ENCODE results near the gene DDR2.
"Not testable (repeated sequence)": the region's sequence is repeated elsewhere in the genome, so short reads cannot be mapped to it uniquely, and the experiment has no call there.

DDR2 gene

DNA sequence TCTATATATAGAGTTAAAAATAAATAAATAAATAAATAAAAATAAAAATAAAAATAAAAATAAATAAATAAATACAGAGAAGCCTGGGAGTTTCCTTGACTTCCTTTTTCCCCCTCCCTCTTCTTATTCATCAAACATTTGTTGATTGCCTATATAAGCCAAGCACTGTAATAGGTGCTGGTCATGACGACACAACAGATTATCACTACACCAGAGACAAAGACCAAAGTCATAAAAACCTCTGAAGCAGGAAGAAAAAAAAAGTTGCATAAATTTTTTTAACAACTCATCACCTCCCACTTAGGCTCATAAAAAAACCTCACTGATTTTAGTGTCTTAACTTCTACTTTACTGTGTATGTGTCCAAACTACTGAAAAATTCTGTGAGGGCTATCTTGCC lies 95.2 kb downstream of the DDR2 start:
- not testable (repeated sequence) for DNase-seq

- DNase-seq, result no peak
Measured at GRCh38 chr1:162728573-162728972, 96.3 kb downstream of the DDR2 start.

GRCh38 chr1:162729195-162729774 lies 97.0 kb downstream of the DDR2 start:
- DNase-seq, result not testable (repeated sequence)

DNA sequence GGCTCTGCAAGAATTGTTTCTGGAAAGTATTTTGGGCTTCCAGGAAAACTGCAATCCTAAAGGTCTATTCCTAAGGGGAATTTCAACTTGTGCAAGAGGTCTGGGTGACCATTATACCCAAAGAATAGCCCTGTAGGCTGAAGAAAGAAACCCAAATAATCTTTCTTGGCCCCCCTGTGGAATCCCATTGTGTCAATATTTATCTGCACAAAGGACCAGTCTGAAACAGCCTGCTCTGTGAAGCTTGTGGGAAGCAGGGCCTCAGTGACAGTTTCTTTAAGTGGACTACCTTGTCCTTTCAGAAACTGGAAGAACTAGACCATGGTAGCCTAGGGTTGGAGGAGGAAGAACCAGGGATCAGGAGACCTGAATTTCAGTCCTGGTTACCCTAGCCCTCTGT lies 99.8 kb downstream of the DDR2 start:
- DNase-seq, result no peak

- no peak for DNase-seq
Measured at GRCh38 chr1:162732566-162733335, 100.5 kb downstream of the DDR2 start.

DNA sequence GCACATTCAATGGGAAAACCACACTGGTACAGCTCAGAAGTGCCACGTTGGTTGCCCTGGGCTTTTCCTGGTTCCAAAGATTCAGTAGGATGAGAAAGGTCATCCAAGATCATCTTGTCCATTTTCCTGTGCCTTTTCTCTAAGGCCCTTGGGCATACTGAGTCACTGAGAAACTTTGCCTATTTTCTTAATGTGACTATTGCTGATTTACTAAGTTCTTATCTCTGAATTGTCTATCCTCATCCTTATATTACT lies 101.0 kb downstream of the DDR2 start:
- DNase-seq, result no peak

DNA sequence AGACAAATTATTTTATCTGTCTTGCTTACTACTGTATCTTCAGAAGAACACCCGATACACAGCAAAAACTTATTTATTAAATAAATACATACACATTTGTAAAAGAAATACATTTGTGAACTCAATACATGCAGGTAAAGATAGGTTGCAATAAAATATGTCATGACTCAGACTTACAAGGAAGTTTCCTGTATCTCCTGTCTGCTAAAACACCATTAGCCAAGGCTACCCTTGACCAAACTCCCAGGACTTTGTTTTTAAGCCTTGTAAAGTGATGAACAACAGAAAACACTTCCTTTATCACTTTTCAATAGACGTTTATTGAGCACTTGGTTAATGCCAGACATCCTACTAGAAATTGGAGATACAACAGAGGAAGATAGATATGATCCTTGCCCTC lies 101.8 kb downstream of the DDR2 start:
- no peak for DNase-seq

DNA sequence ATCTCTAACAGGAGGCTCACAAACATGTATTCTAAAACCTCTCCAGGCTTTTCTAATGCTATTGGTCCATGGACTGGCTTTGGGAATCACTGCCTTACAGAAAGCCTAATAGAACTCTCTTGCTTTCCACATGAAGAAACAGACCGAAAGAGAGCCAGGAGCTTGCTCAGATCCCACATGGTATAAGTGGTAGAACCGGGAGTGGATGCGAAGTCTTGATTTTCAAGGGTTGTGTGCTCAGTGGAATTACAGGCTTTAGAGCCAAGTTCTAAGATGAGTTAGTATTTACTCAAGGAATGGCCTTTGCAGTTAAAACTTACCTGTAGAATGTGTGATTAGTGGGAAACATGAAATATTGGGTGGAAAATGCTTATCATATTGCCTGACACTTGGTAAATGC lies 103.9 kb downstream of the DDR2 start:
- no peak for DNase-seq

DNA sequence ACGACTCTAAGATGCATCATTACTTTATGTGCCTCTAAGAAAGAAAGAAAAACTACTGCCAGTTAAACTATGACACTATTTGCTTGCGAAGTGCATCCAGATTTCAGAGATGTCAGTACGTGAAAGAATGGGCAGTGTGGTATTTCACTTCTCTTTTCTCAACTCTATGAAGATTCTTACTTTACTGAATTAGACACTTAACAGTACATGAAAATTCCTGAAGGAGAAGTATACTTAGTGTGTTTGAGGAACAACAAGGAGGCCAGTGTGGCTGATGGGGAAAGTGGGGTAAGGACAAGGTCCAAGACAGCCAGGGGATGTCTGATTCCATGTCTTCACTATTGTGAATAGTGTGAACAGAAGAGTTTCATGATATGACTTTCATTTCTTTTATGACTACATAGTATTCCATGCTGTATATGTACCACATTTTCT lies 104.4 kb downstream of the DDR2 start:
- DNase-seq, result no peak

GRCh38 chr1:162740755-162741154 lies 108.5 kb downstream of the DDR2 start:
- no peak for DNase-seq

- no peak for DNase-seq
Measured at GRCh38 chr1:162741574-162741973, 109.3 kb downstream of the DDR2 start.

GRCh38 chr1:162746264-162746942 lies 114.1 kb downstream of the DDR2 start:
- not testable (repeated sequence) for DNase-seq

DNA sequence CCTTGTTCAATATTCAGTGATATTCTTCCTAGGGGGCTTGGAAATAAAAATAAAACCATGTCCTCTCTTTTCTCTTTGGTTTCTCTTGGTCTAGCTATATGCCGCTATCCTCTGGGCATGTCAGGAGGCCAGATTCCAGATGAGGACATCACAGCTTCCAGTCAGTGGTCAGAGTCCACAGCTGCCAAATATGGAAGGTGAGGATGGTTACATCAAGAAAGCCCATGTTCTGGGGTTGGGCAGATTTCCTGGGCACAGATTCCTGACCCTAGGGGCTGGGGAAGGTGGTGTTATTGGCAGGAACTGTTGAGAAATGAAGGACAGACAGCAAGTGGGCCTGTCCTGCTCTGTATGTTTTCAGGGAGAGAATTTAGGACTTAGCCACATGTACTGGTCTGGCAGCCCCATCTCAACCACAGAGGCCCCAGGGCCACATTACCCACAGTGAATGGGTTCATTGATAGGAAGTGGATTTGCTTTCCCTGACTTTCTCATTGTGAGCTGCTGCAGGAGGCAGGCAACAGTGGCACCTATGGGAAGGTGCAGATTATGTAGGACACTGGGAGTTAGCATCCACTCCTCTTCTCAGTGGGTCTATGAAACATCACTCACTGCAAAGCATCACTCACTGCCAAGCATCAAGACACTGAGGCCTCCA lies 120.9 kb downstream of the DDR2 start:
- no peak for DNase-seq

GRCh38 chr1:162753998-162754585 lies 121.8 kb downstream of the DDR2 start:
- DNase-seq, result no peak

- no peak for DNase-seq
Measured at GRCh38 chr1:162755306-162755705, 123.0 kb downstream of the DDR2 start.

GRCh38 chr1:162756523-162756922 lies 124.3 kb downstream of the DDR2 start:
- DNase-seq, result no peak

DNA sequence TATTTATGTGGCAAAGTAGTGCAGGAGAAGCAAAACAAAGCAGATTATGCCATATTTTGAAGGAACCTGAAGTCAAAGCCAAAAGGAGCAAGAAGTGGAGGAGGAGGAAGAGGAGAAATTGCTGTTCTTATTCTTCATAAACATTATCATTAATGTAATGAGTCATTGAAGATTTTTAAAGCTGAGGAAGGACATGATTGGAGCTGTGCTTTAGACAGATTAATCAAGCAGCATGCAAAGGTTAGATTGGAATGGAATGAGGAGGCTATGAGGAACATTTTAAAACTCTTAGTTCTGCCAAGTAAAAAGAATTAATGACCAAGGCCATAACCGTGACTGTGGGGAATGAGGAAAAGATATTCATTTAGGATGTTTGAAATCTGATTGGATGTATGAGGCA lies 125.2 kb downstream of the DDR2 start:
- DNase-seq, result no peak

DNA sequence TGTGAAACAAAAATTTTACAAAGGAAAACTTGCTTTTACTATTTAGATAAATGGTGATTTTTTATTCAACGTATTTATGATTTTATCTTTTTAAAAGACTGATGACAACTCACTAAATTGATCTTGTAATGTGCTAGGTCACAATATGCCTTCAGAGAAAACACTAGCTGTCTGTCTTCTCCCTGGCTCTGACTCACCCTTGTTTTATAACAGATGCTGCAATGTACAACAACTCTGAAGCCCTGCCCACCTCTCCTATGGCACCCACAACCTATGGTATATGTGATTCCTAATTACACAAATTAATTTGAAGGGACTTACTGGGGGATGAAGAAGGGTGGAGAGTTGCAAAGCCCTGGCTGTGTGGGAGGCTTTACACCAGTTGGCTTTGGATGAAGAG lies 133.5 kb downstream of the DDR2 start:
- no peak for DNase-seq

- DNase-seq, result no peak
Measured at GRCh38 chr1:162772571-162773154, 140.4 kb downstream of the DDR2 start.

DNA sequence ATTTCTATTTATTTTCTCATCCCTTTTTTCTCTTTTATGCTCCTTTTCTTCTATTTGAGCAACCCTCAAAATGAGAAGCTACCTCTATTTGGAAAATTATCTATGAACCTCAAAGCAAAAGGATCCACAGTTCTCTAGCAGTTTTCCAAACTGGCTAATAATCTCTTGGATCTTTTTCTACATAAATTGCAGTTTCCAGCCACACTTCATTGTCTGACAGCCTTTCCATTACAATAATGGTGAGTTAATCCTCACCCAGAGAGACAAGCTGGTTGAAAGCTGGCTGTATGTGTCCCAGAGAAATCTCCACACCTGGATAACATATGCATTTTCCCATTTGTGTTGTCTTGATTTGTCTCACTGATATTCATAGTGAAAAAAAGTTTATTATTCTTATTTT lies 141.7 kb downstream of the DDR2 start:
- DNase-seq, result no peak

GRCh38 chr1:162779043-162779442 lies 146.8 kb downstream of the DDR2 start:
- DNase-seq, result no peak

GRCh38 chr1:162782671-162783070 lies 150.4 kb downstream of the DDR2 start:
- no peak for DNase-seq

- DNase-seq, result not testable (repeated sequence)
Measured at GRCh38 chr1:162784926-162785325, 152.7 kb downstream of the DDR2 start.

All from T-helper 1 cell (primary cell).